Measurements from ENCODE around the gene MECP2. TPM values are rescaled to one million over a fixed set of nuclear protein-coding genes. Genes with fewer than 3 reads are reported as not detected.

The MECP2 gene
- total RNA-seq, 2 donors from 2014 or later = 148 to 160 TPM

DNA sequence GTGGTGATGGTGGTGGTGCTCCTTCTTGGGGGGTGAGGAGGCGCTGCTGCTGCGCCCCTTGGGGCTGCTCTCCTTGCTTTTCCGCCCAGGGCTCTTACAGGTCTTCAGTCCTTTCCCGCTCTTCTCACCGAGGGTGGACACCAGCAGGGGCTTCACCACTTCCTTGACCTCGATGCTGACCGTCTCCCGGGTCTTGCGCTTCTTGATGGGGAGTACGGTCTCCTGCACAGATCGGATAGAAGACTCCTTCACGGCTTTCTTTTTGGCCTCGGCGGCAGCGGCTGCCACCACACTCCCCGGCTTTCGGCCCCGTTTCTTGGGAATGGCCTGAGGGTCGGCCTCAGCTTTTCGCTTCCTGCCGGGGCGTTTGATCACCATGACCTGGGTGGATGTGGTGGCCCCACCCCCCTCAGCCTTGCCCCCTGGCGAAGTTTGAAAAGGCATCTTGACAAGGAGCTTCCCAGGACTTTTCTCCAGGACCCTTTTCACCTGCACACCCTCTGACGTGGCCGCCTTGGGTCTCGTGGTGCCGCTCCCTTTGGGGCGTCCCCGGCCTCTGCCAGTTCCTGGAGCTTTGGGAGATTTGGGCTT lies 66.7 kb downstream of the MECP2 start:
- H3K27me3 Mint-ChIP-seq = no peaks in the 10 kb centered on the region
- no peaks in the 10 kb centered on the region for H3K4me1 Mint-ChIP-seq
- H3K27ac Mint-ChIP-seq = no peak overlapping the region
- no peak overlapping the region for H3K4me3 Mint-ChIP-seq
- H3K9me3 ChIP-seq (ENCODE audit: control insufficient read depth, low read length, poor library complexity, severe bottlenecking) = no peaks in the 10 kb centered on the region
- ATAC-seq (no peak), DNase-seq (no peak)
- H3K36me3 Mint-ChIP-seq (ENCODE audit: low read depth) = no peaks in the 10 kb centered on the region

GRCh38 chrX:154030266-154030665 lies 67.3 kb downstream of the MECP2 start:
- Mint-ChIP-seq H3K27me3 (no peaks in the 10 kb centered on the region), H3K4me3 (no peak overlapping the region), H3K4me1 (no peaks in the 10 kb centered on the region), H3K36me3 (ENCODE audit: low read depth) (no peaks in the 10 kb centered on the region), H3K27ac (peak overlapping the region; percentile 19)
- ATAC-seq (no peak), DNase-seq (no peak)
- no peaks in the 10 kb centered on the region for H3K9me3 ChIP-seq (ENCODE audit: control insufficient read depth, low read length, poor library complexity, severe bottlenecking)

DNA sequence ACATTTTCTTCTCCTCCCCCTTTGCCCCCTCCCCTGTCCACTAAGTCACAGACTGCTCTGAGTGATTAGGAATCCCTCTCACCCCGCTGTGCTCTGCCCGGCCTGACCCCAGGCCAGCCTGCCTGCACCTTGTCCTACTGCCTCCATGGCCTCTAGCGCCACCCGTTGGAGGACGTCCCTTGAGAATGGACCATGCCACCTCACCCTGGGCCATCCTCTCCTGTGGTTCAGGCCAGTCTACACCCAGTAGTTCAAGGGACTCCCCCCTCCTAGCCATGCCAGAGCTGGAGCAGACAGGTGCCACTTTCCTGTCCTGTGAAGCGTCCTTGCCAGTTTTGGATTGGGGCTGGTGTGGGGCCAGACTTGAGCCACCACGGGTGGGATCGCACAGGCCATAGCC lies 68.1 kb downstream of the MECP2 start:
- H3K4me1 Mint-ChIP-seq = no peaks in the 10 kb centered on the region
- peak overlapping the region; percentile 19 for H3K27ac Mint-ChIP-seq
- no peaks in the 10 kb centered on the region for H3K27me3 Mint-ChIP-seq
- H3K4me3 Mint-ChIP-seq = no peak overlapping the region
- ATAC-seq = no peak
- H3K36me3 Mint-ChIP-seq (ENCODE audit: low read depth) = no peaks in the 10 kb centered on the region
- no peaks in the 10 kb centered on the region for H3K9me3 ChIP-seq (ENCODE audit: control insufficient read depth, low read length, poor library complexity, severe bottlenecking)
- no peak for DNase-seq

GRCh38 chrX:154028502-154029184 lies 68.9 kb downstream of the MECP2 start:
- ATAC-seq = no peak
- no peak overlapping the region for H3K4me3 Mint-ChIP-seq
- DNase-seq = no peak
- H3K9me3 ChIP-seq (ENCODE audit: control insufficient read depth, low read length, poor library complexity, severe bottlenecking) = no peaks in the 10 kb centered on the region
- no peaks in the 10 kb centered on the region for H3K36me3 Mint-ChIP-seq (ENCODE audit: low read depth)
- no peaks in the 10 kb centered on the region for H3K4me1 Mint-ChIP-seq
- peak overlapping the region; percentile 47 for H3K27ac Mint-ChIP-seq
- H3K27me3 Mint-ChIP-seq = no peaks in the 10 kb centered on the region

DNA sequence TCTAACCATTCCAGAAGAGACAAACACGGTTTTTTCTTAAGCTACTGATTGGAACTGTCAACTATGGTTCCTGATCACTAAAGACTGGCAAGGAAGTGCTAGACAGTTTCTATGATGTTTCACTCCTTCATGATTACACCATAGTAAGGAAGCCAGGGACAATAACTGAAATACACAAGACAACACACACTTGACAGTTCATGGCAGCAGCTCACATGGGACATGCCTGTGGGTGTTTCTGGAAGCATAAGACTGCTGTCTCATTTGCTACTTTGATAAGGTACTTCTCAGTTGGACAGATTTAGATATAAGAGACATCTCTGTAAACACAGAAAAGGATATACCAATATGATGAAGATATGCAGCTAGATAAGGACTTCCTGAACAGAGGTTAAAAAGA lies 69.5 kb downstream of the MECP2 start:
- peaks cover 3% of the 10 kb centered on the region for H3K4me1 Mint-ChIP-seq

DNA sequence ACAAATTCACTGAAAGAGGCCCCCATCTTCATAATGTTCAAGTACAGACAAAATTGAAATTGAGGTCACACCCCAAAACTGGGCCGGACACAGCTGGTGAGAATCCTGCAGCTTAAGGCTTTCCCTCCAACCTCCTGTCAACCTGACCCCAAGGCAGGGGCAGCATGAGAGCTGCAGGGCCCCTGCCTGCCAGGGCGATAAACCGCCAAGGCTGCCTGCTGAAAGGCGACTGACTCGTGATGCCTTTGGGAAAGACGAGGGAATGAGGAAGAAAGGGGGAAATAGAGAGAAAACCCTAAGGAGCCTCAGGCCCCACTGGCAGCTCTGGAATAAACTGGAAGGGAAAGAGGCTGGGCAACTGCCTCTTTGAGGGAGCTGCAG lies 70.5 kb downstream of the MECP2 start:
- no peak for ATAC-seq
- Mint-ChIP-seq H3K36me3 (ENCODE audit: low read depth) (no peaks in the 10 kb centered on the region), H3K27me3 (no peaks in the 10 kb centered on the region), H3K4me3 (no peak overlapping the region), H3K4me1 (peaks cover 3% of the 10 kb centered on the region), H3K27ac (no peak overlapping the region)
- H3K9me3 ChIP-seq (ENCODE audit: control insufficient read depth, low read length, poor library complexity, severe bottlenecking) = no peaks in the 10 kb centered on the region
- DNase-seq = no peak

More for the DNA sequence above, 69.5 kb downstream of the MECP2 start:
- H3K36me3 Mint-ChIP-seq (ENCODE audit: low read depth) = no peaks in the 10 kb centered on the region
- no peak for ATAC-seq
- DNase-seq = no peak
- H3K27ac Mint-ChIP-seq = no peak overlapping the region
- H3K9me3 ChIP-seq (ENCODE audit: control insufficient read depth, low read length, poor library complexity, severe bottlenecking) = no peaks in the 10 kb centered on the region
- no peak overlapping the region for H3K4me3 Mint-ChIP-seq
- no peaks in the 10 kb centered on the region for H3K27me3 Mint-ChIP-seq

DNA sequence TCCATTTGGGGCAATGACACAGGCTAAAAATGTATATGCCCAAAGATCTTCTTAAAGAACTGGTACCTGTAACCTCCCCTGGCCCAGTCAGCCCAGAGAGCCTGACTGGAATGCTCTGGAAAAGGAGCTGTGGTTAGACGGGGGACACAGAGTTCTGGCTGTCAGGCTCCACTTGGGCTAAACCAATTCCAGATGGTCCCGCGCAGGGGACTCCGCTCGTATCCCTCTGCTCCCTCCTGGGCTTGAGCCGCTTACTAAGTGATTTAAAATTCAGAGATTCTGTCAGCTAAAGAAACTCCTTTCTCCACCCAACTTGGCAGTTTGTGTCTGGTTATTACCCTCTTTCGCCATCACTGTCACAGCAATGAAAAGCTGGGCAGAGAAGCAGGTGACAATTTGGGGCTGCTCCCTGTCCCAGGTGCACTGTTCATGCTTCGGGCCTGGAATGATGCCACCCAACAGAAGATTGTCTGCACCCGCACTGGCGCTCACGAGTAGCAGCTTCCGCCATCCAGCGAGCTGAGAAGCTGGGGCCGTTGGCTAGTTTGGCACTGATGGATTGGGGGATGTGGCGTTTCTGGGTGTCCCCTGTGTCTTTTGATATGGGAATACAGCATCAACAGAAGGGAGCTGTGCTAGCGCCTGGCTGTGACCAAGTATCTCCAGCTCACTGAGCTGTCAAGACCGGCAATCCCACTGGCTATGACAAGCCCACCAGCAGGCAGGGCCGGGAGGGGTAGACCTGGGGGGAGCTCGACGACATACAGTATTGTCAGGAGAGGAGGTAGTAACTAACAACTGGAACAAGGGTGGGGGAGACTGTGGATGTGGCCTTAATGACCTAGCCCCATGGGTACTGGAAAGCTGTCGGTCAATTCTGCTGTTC lies 71.1 kb downstream of the MECP2 start:
- H3K4me3 Mint-ChIP-seq = no peak overlapping the region
- no peak for ATAC-seq
- H3K27ac Mint-ChIP-seq = no peak overlapping the region

DNA sequence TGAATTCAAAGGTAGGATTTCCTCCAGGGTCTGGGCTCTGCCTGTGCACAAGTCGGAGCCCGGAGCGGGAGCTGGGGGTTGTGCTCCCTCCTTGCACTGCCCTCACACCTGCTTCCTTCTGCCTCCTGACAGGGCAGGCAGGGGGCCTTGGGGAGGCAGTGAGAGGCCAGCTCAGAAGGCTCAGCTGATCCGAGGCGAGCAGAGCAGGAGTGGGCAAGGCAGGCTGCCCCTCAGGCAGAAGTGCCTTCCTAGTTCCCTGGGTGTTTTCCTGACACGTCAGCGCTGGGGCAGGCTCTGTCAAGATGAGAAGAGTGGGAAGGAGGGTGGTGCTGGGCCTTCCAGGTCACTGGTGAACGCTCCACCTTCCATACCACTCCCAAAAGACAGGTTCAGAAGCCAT lies 72.3 kb downstream of the MECP2 start:
- Mint-ChIP-seq H3K4me1 (peaks cover 6% of the 10 kb centered on the region), H3K36me3 (ENCODE audit: low read depth) (no peaks in the 10 kb centered on the region), H3K4me3 (no peak overlapping the region), H3K27ac (no peak overlapping the region), H3K27me3 (no peaks in the 10 kb centered on the region)
- ATAC-seq (no peak), DNase-seq (no peak)
- H3K9me3 ChIP-seq (ENCODE audit: control insufficient read depth, low read length, poor library complexity, severe bottlenecking) = no peaks in the 10 kb centered on the region

More for the DNA sequence above, 71.1 kb downstream of the MECP2 start:
- H3K36me3 Mint-ChIP-seq (ENCODE audit: low read depth) = no peaks in the 10 kb centered on the region
- H3K9me3 ChIP-seq (ENCODE audit: control insufficient read depth, low read length, poor library complexity, severe bottlenecking) = no peaks in the 10 kb centered on the region
- H3K27me3 Mint-ChIP-seq = no peaks in the 10 kb centered on the region
- H3K4me1 Mint-ChIP-seq = peaks cover 3% of the 10 kb centered on the region
- no peak for DNase-seq

DNA sequence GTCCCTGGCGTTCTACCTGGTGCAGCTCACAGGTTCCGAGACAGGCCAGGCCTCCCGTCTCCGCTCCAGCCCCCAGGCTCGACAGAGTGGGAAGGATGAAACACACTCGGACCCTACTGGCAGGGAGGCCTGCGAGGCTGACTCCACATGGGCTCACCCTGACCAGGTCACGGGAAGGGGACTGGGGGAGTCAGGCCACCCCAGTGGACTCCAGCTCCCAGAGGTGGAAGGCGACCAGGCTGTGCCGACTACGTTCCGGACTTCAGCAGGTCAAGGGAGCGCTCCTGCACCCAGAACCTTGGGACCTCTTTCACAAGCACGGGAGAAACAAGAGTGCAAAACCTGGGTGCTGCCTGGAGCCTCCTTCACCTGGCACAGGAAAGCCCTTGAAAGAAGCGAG lies 73.2 kb downstream of the MECP2 start:
- no peak overlapping the region for H3K27ac Mint-ChIP-seq
- ATAC-seq (no peak), DNase-seq (no peak)
- H3K4me3 Mint-ChIP-seq = no peak overlapping the region
- H3K27me3 Mint-ChIP-seq = no peaks in the 10 kb centered on the region
- H3K4me1 Mint-ChIP-seq = peaks cover 6% of the 10 kb centered on the region
- H3K9me3 ChIP-seq (ENCODE audit: control insufficient read depth, low read length, poor library complexity, severe bottlenecking) = no peaks in the 10 kb centered on the region
- no peaks in the 10 kb centered on the region for H3K36me3 Mint-ChIP-seq (ENCODE audit: low read depth)

DNA sequence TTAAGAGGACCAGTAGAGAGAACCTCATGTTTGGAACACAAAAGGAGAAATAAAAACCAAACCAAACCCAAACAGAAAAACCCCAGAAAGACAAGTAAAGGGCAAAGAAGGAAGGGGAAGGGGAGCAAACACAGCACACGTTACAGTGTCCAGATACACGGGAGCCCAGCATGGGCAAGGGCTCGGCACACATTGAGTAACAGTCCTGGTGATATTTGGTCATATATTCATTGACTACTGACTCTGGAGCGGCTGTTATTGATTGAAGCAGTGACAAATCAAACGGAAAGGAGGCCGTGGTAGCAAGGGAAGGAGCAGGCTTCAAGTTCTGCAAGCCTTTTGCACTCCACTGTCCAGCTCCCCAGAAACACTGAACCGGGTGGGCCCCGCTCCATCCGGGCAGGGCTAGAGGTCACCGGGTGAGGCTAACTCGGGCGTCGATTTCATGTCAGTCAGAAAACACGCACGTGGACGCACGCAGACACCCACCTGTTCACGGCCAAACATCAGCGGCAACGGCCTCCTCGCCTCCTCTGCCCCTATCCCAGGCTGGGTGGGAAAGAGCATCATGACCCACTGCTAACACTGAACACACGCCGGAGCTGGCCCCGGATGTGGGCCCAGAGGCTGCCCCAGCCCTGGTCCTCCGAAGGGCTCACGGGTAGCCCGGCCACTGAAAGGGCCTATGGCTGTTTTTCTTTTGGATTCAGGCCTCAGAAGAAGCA lies 74.1 kb downstream of the MECP2 start:
- peak overlapping the region; percentile 43 for H3K27ac Mint-ChIP-seq
- DNase-seq (no peak), ATAC-seq (no peak)
- no peaks in the 10 kb centered on the region for H3K27me3 Mint-ChIP-seq
- no peak overlapping the region for H3K4me3 Mint-ChIP-seq
- H3K36me3 Mint-ChIP-seq (ENCODE audit: low read depth) = no peaks in the 10 kb centered on the region
- no peaks in the 10 kb centered on the region for H3K9me3 ChIP-seq (ENCODE audit: control insufficient read depth, low read length, poor library complexity, severe bottlenecking)
- H3K4me1 Mint-ChIP-seq = peaks cover 6% of the 10 kb centered on the region

GRCh38 chrX:154022108-154022507 lies 75.4 kb downstream of the MECP2 start:
- Mint-ChIP-seq H3K36me3 (ENCODE audit: low read depth) (no peaks in the 10 kb centered on the region), H3K27me3 (no peaks in the 10 kb centered on the region)

DNA sequence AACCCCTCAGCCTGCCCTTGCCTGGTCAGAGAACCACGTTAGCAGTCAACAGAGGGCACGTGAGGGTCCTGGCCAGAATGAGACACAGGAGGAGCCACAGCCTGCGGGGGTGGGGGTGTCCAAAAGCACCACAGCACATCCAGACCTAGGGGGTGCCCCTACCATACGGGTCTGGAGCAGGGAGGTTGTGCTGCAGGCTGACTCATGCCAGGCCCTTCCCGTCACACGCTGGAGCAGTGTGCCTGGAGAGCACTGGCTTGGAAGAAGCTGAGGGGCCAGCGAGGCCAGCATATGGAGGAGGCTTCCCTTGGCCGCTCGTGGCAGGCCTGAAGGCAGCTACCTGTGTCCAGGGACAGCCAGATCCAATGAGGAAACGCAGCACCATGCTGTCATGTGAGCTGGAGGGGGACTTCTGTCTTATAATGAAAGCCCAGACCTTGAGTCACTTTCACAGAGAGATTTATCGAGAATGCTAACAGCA lies 76.3 kb downstream of the MECP2 start:
- Mint-ChIP-seq H3K27me3 (no peaks in the 10 kb centered on the region), H3K4me3 (peak overlapping the region; percentile 90), H3K4me1 (peaks cover 6% of the 10 kb centered on the region), H3K36me3 (ENCODE audit: low read depth) (no peaks in the 10 kb centered on the region), H3K27ac (peak overlapping the region; percentile 88)
- H3K9me3 ChIP-seq (ENCODE audit: control insufficient read depth, low read length, poor library complexity, severe bottlenecking) = no peaks in the 10 kb centered on the region
- DNase-seq (peak in 1 of 3 donors; percentile 17), ATAC-seq (no peak)

More at GRCh38 chrX:154022108-154022507, 75.4 kb downstream of the MECP2 start:
- peaks cover 6% of the 10 kb centered on the region for H3K4me1 Mint-ChIP-seq
- H3K9me3 ChIP-seq (ENCODE audit: control insufficient read depth, low read length, poor library complexity, severe bottlenecking) = no peaks in the 10 kb centered on the region
- no peak for DNase-seq
- no peak for ATAC-seq
- H3K4me3 Mint-ChIP-seq = no peak overlapping the region
- no peak overlapping the region for H3K27ac Mint-ChIP-seq
